H9 (cell line): ENCODE measurements around the gene TMEM185B. TPM values are rescaled to one million over a fixed set of nuclear protein-coding genes. Genes with fewer than 3 reads are reported as not detected.

Source experiments
- DNase-seq: peaks from one replicate; pipeline ENCODE4 v3.0.0-alpha.2; 2017
- H2AFZ ChIP-seq: one replicate; pipeline ENCODE4 v1.6.1; 2013; ENCODE audit warnings: mild to moderate bottlenecking, low read length, control low read depth, moderate library complexity
- H2AK5ac ChIP-seq: 2 replicates; pipeline ENCODE4 v1.6.1; 2013; ENCODE audit warnings: low read length, control low read depth, mixed read lengths; ENCODE audit not compliant: insufficient read length
- H2BK120ac ChIP-seq: one replicate; pipeline ENCODE4 v1.6.1; 2013; ENCODE audit warnings: low read depth, mild to moderate bottlenecking, low read length, control low read depth, inconsistent platforms; ENCODE audit not compliant: poor library complexity, severe bottlenecking
- H2BK12ac ChIP-seq: 2 replicates; pipeline ENCODE4 v1.6.1; 2013; ENCODE audit warnings: low read length, control low read depth, mixed read lengths, low read depth; ENCODE audit not compliant: insufficient read length
- H2BK15ac ChIP-seq: 2 replicates; pipeline ENCODE4 v1.6.1; 2013; ENCODE audit warnings: low read depth, low read length, control low read depth
- H2BK20ac ChIP-seq: one replicate; pipeline ENCODE4 v1.6.1; 2013; ENCODE audit warnings: low read depth, mild to moderate bottlenecking, low read length, control low read depth, inconsistent platforms; ENCODE audit not compliant: poor library complexity, severe bottlenecking
- H2BK5ac ChIP-seq: 2 replicates; pipeline ENCODE4 v1.6.1; 2013; ENCODE audit warnings: low read length, control low read depth, mixed read lengths; ENCODE audit not compliant: insufficient read length
- H3K14ac ChIP-seq: 2 replicates; pipeline ENCODE4 v1.6.1; 2013; ENCODE audit warnings: low read length, control low read depth; ENCODE audit not compliant: insufficient read depth
- H3K18ac ChIP-seq: 2 replicates; pipeline ENCODE4 v1.6.1; 2013; ENCODE audit warnings: low read depth, mild to moderate bottlenecking, mixed read lengths, low read length, control low read depth; ENCODE audit not compliant: insufficient read length
- H3K23ac ChIP-seq: 2 replicates; pipeline ENCODE4 v1.6.1; 2013; ENCODE audit warnings: low read length, control low read depth, mixed read lengths, low read depth; ENCODE audit not compliant: insufficient read length
- H3K23me2 ChIP-seq: 2 replicates; pipeline ENCODE4 v1.6.1; 2013; ENCODE audit warnings: low read depth, mild to moderate bottlenecking, mixed read lengths, low read length, control low read depth; ENCODE audit not compliant: insufficient read length, poor library complexity, severe bottlenecking
- H3K27ac ChIP-seq: 2 replicates; pipeline ENCODE4 v1.5.1; 2013; ENCODE audit warnings: low read length, control low read depth, mixed read lengths, low read depth; ENCODE audit not compliant: insufficient read length
- H3K27me3 ChIP-seq: 2 replicates; pipeline ENCODE4 v1.6.1; 2013; ENCODE audit warnings: low read length, control low read depth, inconsistent platforms; ENCODE audit not compliant: insufficient read depth
- H3K4ac ChIP-seq: 2 replicates; pipeline ENCODE4 v1.6.1; 2013; ENCODE audit warnings: low read depth, mild to moderate bottlenecking, control low read depth, inconsistent platforms, low read length, moderate library complexity
- H3K4me1 ChIP-seq: 2 replicates; pipeline ENCODE4 v1.6.1; 2013; ENCODE audit warnings: low read length, control low read depth, inconsistent platforms; ENCODE audit not compliant: insufficient read depth
- H3K4me2 ChIP-seq: 2 replicates; pipeline ENCODE4 v1.6.1; 2013; ENCODE audit warnings: low read length, control low read depth, mixed read lengths; ENCODE audit not compliant: insufficient read length, insufficient read depth
- H3K56ac ChIP-seq: 2 replicates; pipeline ENCODE4 v1.6.1; 2013; ENCODE audit warnings: low read depth, mild to moderate bottlenecking, mixed read lengths, low read length, control low read depth; ENCODE audit not compliant: insufficient read length
- H3K79me1 ChIP-seq: 2 replicates; pipeline ENCODE4 v1.6.1; 2013; ENCODE audit warnings: low read depth, mild to moderate bottlenecking, moderate library complexity, low read length, control low read depth, inconsistent platforms; ENCODE audit not compliant: insufficient read depth, poor library complexity, severe bottlenecking
- H3K79me2 ChIP-seq: 2 replicates; pipeline ENCODE4 v1.6.1; 2013; ENCODE audit warnings: low read length, control low read depth, inconsistent platforms; ENCODE audit not compliant: insufficient read depth
- H3K9ac ChIP-seq: 2 replicates; pipeline ENCODE4 v1.6.1; 2013; ENCODE audit warnings: low read length, control low read depth, mixed read lengths; ENCODE audit not compliant: insufficient read length; ENCODE audit errors: extremely low read depth
- H3K9me3 ChIP-seq: one replicate; pipeline ENCODE4 v1.6.1; 2013; ENCODE audit warnings: low read depth, low read length, inconsistent platforms; ENCODE audit not compliant: control insufficient read depth
- H3T11ph ChIP-seq: one replicate; pipeline ENCODE4 v1.6.1; 2013; ENCODE audit warnings: mild to moderate bottlenecking, low read length, control low read depth, inconsistent platforms
- H4K20me1 ChIP-seq: one replicate; pipeline ENCODE4 v1.6.1; 2013; ENCODE audit not compliant: control insufficient read depth, insufficient read length, insufficient read depth
- H4K5ac ChIP-seq: 2 replicates; pipeline ENCODE4 v1.6.1; 2013; ENCODE audit warnings: low read depth, mild to moderate bottlenecking, mixed read lengths, low read length, control low read depth; ENCODE audit not compliant: insufficient read length
- H4K8ac ChIP-seq: replicated peaks from 2 replicates; pipeline ENCODE4 v1.6.1; 2013; ENCODE audit warnings: low read length, control low read depth, mixed read lengths, low read depth; ENCODE audit not compliant: insufficient read length
- H4K91ac ChIP-seq: 2 replicates; pipeline ENCODE4 v1.6.1; 2013; ENCODE audit warnings: low read depth, mild to moderate bottlenecking, moderate library complexity, mixed read lengths, low read length, control low read depth; ENCODE audit not compliant: insufficient read length
- H3K27ac Mint-ChIP-seq, 3 experiments: 2 replicates in 2 of 3; 3 replicates in 1 of 3; pipeline ENCODE4 v1.8.0; 2020 to 2021; ENCODE audit warnings: mixed read lengths in 3 of 3, mild to moderate bottlenecking in 1 of 3, moderate library complexity in 1 of 3
- H3K27me3 Mint-ChIP-seq: 2 replicates; pipeline ENCODE4 v1.8.0; 2021; ENCODE audit warnings: low read depth, mild to moderate bottlenecking, moderate library complexity, mixed read lengths
- H3K36me3 Mint-ChIP-seq, 3 experiments: 2 replicates in 2 of 3; 3 replicates in 1 of 3; pipeline ENCODE4 v1.8.0; 2020 to 2021; ENCODE audit warnings: low read depth in 3 of 3, mixed read lengths in 3 of 3; ENCODE audit not compliant: insufficient read depth in 1 of 3
- H3K4me1 Mint-ChIP-seq, 2 experiments: 2 replicates each; pipeline ENCODE4 v1.8.0; 2020; ENCODE audit warnings: mixed read lengths in 2 of 2
- H3K4me3 Mint-ChIP-seq, 2 experiments: 2 replicates in 1 of 2; 3 replicates in 1 of 2; pipeline ENCODE4 v1.8.0; 2020 to 2021; ENCODE audit warnings: mild to moderate bottlenecking in 2 of 2, mixed read lengths in 2 of 2, moderate library complexity in 1 of 2
- H3K9me3 Mint-ChIP-seq, 2 experiments: 2 replicates in 1 of 2; 3 replicates in 1 of 2; pipeline ENCODE4 v1.8.0; 2020; ENCODE audit warnings: mild to moderate bottlenecking in 2 of 2, mixed read lengths in 2 of 2, moderate library complexity in 1 of 2
- WGBS: extraction: QIAGEN DNeasy Blood & Tissue Kit; methylation state at CpG from one replicate; pipeline ENCODE4 v1.1.7; 2013; ENCODE audit warnings: missing lambda C conversion rate, low lambda C conversion rate, mixed read lengths; ENCODE audit not compliant: insufficient read length; ENCODE audit errors: extremely low coverage; 5-methylcytosine and 5-hydroxymethylcytosine counted together
- total RNA-seq: library from RNA; stranded (reverse); gene quantifications from 2 replicates; pipeline ENCODE4 v1.2.1, GENCODE V29; 2021
- TF ChIP-seq, protein P1 (sequence below): fragments of 200-600 bp; sonication (generic); conservative IDR thresholded peaks from 3 replicates; pipeline ENCODE4 v1.8.0; 2021; ENCODE audit warnings: antibody characterized with exemption, mild to moderate bottlenecking

TMEM185B gene
- total RNA-seq, 1 experiment from 2014 or later = 29.0 TPM

DNA sequence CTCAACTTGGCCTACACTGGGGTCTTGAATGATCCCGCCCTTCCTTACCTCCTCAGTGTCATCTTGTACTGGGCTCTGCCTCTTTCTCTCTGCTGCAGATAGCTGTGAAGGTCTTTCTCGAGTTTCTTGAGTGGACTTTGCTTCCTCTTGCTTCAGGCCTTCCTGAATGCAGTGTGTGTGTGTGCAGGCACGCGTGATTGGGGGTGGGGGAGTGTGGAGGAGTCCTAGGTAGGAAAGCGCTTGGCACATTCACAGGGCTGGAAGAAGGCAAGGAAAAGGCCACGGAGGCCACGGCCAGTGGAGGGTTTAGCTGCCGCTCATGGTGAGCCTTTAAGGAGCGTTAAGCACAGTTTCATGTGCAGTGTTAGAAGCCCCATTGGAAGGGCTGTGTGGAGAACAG, 35.0 kb upstream of the TMEM185B start:
- Histone ChIP-seq H3K27me3 (peaks cover 3% of the 10 kb centered on the region), H3K56ac (no peak overlapping the region), H3K23ac (no peak overlapping the region), H3K18ac (no peak overlapping the region), H4K91ac (no peak overlapping the region), H2AFZ (no peak overlapping the region), H2BK120ac (no peak overlapping the region), H3K4me1 (no peaks in the 10 kb centered on the region), H3K27ac (no peak overlapping the region), H3K79me2 (no peaks in the 10 kb centered on the region), H3K9me3 (no peaks in the 10 kb centered on the region), H2BK5ac (no peak overlapping the region), H3K4me2 (no peak overlapping the region), H2BK12ac (no peak overlapping the region), H3K23me2 (peaks cover 6% of the 10 kb centered on the region), H3K4ac (no peak overlapping the region), H4K5ac (no peak overlapping the region), H4K8ac (no peak overlapping the region), H2BK15ac (no peak overlapping the region), H3T11ph (no peak overlapping the region), H3K14ac (no peak overlapping the region), H3K79me1 (no peaks in the 10 kb centered on the region), H3K9ac (no peak overlapping the region), H2AK5ac (no peak overlapping the region), H4K20me1 (no peaks in the 10 kb centered on the region), H2BK20ac (no peak overlapping the region)
- Mint-ChIP-seq H3K4me3 (no peak overlapping the region; a peak in 1 of 5 replicates), H3K9me3 (peaks cover 6 to 15% of the 10 kb centered on the region in 2 experiments), H3K36me3 (peaks cover 9 to 15% (median 11%) of the 10 kb centered on the region in 3 experiments), H3K27me3 (peaks cover 17% of the 10 kb centered on the region), H3K4me1 (peaks cover 24 to 27% of the 10 kb centered on the region in 2 experiments), H3K27ac (no peak overlapping the region; a peak in 1 of 7 replicates)
- no CpG with 5 or more reads among the region's 9 CpGs for WGBS
- DNase-seq = no peak
- TF ChIP-seq, protein P1, sequence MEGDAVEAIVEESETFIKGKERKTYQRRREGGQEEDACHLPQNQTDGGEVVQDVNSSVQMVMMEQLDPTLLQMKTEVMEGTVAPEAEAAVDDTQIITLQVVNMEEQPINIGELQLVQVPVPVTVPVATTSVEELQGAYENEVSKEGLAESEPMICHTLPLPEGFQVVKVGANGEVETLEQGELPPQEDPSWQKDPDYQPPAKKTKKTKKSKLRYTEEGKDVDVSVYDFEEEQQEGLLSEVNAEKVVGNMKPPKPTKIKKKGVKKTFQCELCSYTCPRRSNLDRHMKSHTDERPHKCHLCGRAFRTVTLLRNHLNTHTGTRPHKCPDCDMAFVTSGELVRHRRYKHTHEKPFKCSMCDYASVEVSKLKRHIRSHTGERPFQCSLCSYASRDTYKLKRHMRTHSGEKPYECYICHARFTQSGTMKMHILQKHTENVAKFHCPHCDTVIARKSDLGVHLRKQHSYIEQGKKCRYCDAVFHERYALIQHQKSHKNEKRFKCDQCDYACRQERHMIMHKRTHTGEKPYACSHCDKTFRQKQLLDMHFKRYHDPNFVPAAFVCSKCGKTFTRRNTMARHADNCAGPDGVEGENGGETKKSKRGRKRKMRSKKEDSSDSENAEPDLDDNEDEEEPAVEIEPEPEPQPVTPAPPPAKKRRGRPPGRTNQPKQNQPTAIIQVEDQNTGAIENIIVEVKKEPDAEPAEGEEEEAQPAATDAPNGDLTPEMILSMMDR = no peak
